Keratinocyte (primary cell): ENCODE measurements around the gene VARS1.

Source experiments
- EZH2 ChIP-seq: IDR thresholded peaks from one replicate; pipeline ENCODE4 v1.6.1; 2012; ENCODE audit warnings: inconsistent platforms, mild to moderate bottlenecking, low read length, moderate library complexity
- TF ChIP-seq, protein P1 (sequence below), 3 experiments: IDR thresholded peaks in 1 of 3; conservative IDR thresholded peaks in 1 of 3; optimal IDR thresholded peaks in 1 of 3; 2 replicates in 2 of 3; 3 replicates in 1 of 3; pipeline versions ENCODE3 to v1.5.1; 2011; ENCODE audit warnings: low read length in 3 of 3, mild to moderate bottlenecking in 3 of 3, moderate library complexity in 2 of 3, control low read depth in 1 of 3, inconsistent platforms in 1 of 3; ENCODE audit not compliant: insufficient read depth in 2 of 3; ENCODE audit errors: extremely low read depth in 1 of 3

GRCh38 chr6:31765910-31766794, 29.4 kb downstream of the VARS1 start:
- TF ChIP-seq, protein P1, sequence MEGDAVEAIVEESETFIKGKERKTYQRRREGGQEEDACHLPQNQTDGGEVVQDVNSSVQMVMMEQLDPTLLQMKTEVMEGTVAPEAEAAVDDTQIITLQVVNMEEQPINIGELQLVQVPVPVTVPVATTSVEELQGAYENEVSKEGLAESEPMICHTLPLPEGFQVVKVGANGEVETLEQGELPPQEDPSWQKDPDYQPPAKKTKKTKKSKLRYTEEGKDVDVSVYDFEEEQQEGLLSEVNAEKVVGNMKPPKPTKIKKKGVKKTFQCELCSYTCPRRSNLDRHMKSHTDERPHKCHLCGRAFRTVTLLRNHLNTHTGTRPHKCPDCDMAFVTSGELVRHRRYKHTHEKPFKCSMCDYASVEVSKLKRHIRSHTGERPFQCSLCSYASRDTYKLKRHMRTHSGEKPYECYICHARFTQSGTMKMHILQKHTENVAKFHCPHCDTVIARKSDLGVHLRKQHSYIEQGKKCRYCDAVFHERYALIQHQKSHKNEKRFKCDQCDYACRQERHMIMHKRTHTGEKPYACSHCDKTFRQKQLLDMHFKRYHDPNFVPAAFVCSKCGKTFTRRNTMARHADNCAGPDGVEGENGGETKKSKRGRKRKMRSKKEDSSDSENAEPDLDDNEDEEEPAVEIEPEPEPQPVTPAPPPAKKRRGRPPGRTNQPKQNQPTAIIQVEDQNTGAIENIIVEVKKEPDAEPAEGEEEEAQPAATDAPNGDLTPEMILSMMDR (optimal IDR thresholded peaks at IDR 0.05 in 1 of 3, IDR thresholded peaks at IDR 0.05 in 1 of 3, conservative IDR thresholded peaks at IDR 0.05 in 1 of 3; ENCODE audit: extremely low read depth in 1 of 3, insufficient read depth in 2 of 3, low read length in 3 of 3) = no peak
- no peak for TF ChIP-seq EZH2
